HEK293 (cell line): ENCODE measurements around the gene LUC7L.
A peak's percentile ranks its signal among the peaks of the same experiment; 100 is the strongest.
"Not testable (repeated sequence)": the region's sequence is repeated elsewhere in the genome, so short reads cannot be mapped to it uniquely, and the experiment has no call there.

Source experiments
- CTCF ChIA-PET: fragments of 350-600 bp; formaldehyde crosslinking; extraction: SDS; loops from one replicate; lab custom pipeline; 2021; ENCODE audit warnings: antibody characterized with exemption; lab: Yijun Ruan, JAX
- POLR2A ChIA-PET: fragments of 300-600 bp; formaldehyde crosslinking; extraction: SDS; loops from one replicate; lab custom pipeline; 2020; ENCODE audit warnings: antibody characterized with exemption, inconsistent platforms; lab: Yijun Ruan, JAX
- H3K27ac ChIP-seq: fragments of 200-500 bp; sonication (Bioruptor generic); 2 replicates; pipeline ENCODE4 v1.5.1; 2014; ENCODE audit warnings: low read depth, low read length, control low read depth, inconsistent platforms; ENCODE audit errors: extremely low read depth
- H3K36me3 ChIP-seq, 2 experiments: fragments of 200-500 bp in 1 of 2; sonication (Bioruptor generic) in 1 of 2; 1 replicate in 1 of 2; 2 replicates in 1 of 2; pipeline ENCODE4 v1.5.1; 2014 to 2017; ENCODE audit warnings: inconsistent platforms in 2 of 2, low read length in 2 of 2; ENCODE audit not compliant: control insufficient read depth in 2 of 2, insufficient read depth in 1 of 2
- H3K4me1 ChIP-seq: fragments of 200-500 bp; sonication (Bioruptor generic); 2 replicates; pipeline ENCODE4 v1.5.1; 2014; ENCODE audit warnings: mild to moderate bottlenecking, low read length, inconsistent platforms; ENCODE audit not compliant: control insufficient read depth, insufficient read depth
- H3K4me3 ChIP-seq: 2 replicates; pipeline ENCODE4 v1.5.1; 2011; ENCODE audit warnings: low read depth, mild to moderate bottlenecking, control low read depth, low read length, moderate library complexity
- H3K9me3 ChIP-seq: fragments of 200-500 bp; sonication (Bioruptor generic); 2 replicates; pipeline ENCODE4 v1.5.1; 2014; ENCODE audit warnings: low read depth, low read length, inconsistent platforms; ENCODE audit not compliant: control insufficient read depth, insufficient read depth
- RBAK ChIP-seq: fragments of 450-650 bp; formaldehyde crosslinking; IDR thresholded peaks from 2 replicates; pipeline ENCODE4 v1.5.1; 2016; ENCODE audit warnings: missing biosample characterization, missing genetic modification characterization
- SP7 ChIP-seq: fragments of 450-650 bp; formaldehyde crosslinking; IDR thresholded peaks from 2 replicates; pipeline ENCODE4 v1.5.1; 2016; ENCODE audit warnings: missing biosample characterization, missing genetic modification characterization
- ZBTB7A ChIP-seq: fragments of 450-650 bp; formaldehyde crosslinking; IDR thresholded peaks from 2 replicates; pipeline ENCODE4 v1.5.1; 2016; ENCODE audit warnings: low read depth, missing biosample characterization, missing genetic modification characterization
- ZNF571 ChIP-seq: fragments of 450-650 bp; formaldehyde crosslinking; IDR thresholded peaks from 2 replicates; pipeline ENCODE4 v1.5.0; 2017; ENCODE audit warnings: missing biosample characterization, missing genetic modification characterization
- TF ChIP-seq, protein P1 (sequence below): fragments of 450-650 bp; formaldehyde crosslinking; conservative IDR thresholded peaks from 2 replicates; pipeline ENCODE4 v1.5.1; 2016; ENCODE audit warnings: low read depth, missing biosample characterization, missing genetic modification characterization
- TF ChIP-seq, protein P2 (sequence below): fragments of 450-650 bp; formaldehyde crosslinking; IDR thresholded peaks from 2 replicates; pipeline ENCODE4 v1.5.1; 2016; ENCODE audit warnings: missing biosample characterization, missing genetic modification characterization
- TF ChIP-seq, protein P3 (sequence below): fragments of 450-650 bp; formaldehyde crosslinking; IDR thresholded peaks from 2 replicates; pipeline ENCODE4 v1.5.1; 2016; ENCODE audit warnings: missing biosample characterization, missing genetic modification characterization
- TF ChIP-seq, protein P4 (sequence below): fragments of 450-650 bp; formaldehyde crosslinking; IDR thresholded peaks from 2 replicates; pipeline ENCODE4 v1.5.1; 2016; ENCODE audit warnings: missing biosample characterization, missing genetic modification characterization
- TF ChIP-seq, protein P5 (sequence below): fragments of 450-650 bp; formaldehyde crosslinking; IDR thresholded peaks from 2 replicates; pipeline ENCODE4 v1.5.1; 2017; ENCODE audit warnings: missing biosample characterization, mild to moderate bottlenecking, missing genetic modification characterization, moderate library complexity

LUC7L gene

GRCh38 chr16:153129-153521 lies 76.1 kb downstream of the LUC7L start:
- H3K27ac ChIP-seq, H3K4me3 ChIP-seq, H3K9me3 ChIP-seq, POLR2A ChIA-PET, H3K4me1 ChIP-seq, H3K36me3 ChIP-seq: not testable (repeated sequence)
- CTCF ChIA-PET: interaction anchor here (0.7 kb wide), 1 partner anchor 183 kb away, joined by 3 read pairs; no protein-coding TSS in a partner anchor
- TF ChIP-seq, protein P1, sequence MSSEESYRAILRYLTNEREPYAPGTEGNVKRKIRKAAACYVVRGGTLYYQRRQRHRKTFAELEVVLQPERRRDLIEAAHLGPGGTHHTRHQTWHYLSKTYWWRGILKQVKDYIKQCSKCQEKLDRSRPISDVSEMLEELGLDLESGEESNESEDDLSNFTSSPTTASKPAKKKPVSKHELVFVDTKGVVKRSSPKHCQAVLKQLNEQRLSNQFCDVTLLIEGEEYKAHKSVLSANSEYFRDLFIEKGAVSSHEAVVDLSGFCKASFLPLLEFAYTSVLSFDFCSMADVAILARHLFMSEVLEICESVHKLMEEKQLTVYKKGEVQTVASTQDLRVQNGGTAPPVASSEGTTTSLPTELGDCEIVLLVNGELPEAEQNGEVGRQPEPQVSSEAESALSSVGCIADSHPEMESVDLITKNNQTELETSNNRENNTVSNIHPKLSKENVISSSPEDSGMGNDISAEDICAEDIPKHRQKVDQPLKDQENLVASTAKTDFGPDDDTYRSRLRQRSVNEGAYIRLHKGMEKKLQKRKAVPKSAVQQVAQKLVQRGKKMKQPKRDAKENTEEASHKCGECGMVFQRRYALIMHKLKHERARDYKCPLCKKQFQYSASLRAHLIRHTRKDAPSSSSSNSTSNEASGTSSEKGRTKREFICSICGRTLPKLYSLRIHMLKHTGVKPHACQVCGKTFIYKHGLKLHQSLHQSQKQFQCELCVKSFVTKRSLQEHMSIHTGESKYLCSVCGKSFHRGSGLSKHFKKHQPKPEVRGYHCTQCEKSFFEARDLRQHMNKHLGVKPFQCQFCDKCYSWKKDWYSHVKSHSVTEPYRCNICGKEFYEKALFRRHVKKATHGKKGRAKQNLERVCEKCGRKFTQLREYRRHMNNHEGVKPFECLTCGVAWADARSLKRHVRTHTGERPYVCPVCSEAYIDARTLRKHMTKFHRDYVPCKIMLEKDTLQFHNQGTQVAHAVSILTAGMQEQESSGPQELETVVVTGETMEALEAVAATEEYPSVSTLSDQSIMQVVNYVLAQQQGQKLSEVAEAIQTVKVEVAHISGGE (tag by site-specific recombination): 0 out of 2 replicates have a peak, but pooled peaks have one; percentile 40

DNA sequence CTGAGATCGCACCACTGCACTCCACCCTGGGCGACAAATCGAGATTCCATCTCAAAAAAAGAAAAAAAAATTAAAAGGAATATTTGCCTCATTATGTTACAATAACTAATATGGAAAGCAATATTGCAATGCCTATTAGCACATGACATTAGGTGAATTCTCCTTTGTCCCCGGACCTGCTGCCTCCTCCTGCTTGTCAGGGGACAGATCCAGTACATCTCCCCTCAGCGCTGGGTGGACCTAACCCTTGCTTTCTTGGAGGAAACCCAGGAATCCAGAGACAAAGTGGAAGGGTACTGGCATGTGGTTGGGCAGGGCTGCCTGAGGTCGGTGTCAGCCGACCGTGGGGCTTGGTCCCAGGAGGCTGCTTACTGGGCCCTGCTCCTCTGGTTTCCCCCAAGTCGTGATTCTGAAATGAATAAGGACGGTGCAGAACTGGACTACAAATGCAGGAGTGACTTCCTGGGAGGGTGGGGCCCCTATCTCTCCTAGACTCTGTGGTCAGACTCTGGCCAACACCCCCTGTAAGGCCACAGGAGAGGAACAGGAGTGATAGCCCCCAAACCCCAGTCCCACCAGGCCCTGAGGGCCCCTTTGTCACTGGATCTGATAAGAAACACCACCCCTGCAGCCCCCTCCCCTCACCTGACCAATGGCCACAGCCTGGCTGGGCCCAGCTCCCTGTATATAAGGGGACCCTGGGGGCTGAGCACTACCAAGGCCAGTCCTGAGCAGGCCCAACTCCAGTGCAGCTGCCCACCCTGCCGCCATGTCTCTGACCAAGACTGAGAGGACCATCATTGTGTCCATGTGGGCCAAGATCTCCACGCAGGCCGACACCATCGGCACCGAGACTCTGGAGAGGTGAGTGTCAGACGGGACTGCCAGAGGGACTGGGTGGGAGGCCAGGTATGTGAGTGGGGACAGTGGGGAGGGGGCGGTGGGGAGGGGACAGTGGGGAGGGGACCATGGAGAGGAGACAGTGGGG lies 76.8 kb downstream of the LUC7L start, which contains the start of gene HBZ:
Gene HBZ (plus strand): TSS at position 504 of the 988 bp plus-strand sequence. CDS start 266 bp downstream, at position 770.
- Histone ChIP-seq H3K36me3 (no peaks in the 10 kb centered on the region), H3K9me3 (no peaks in the 10 kb centered on the region), H3K4me3 (no peak within 1 kb of the TSS), H3K27ac (no peak within 1 kb of the TSS), H3K4me1 (peaks cover 4% of the 10 kb centered on the region; the same call in 1 of the 2 replicates)
- TF ChIP-seq SP7: no peak
- TF ChIP-seq, protein P2, sequence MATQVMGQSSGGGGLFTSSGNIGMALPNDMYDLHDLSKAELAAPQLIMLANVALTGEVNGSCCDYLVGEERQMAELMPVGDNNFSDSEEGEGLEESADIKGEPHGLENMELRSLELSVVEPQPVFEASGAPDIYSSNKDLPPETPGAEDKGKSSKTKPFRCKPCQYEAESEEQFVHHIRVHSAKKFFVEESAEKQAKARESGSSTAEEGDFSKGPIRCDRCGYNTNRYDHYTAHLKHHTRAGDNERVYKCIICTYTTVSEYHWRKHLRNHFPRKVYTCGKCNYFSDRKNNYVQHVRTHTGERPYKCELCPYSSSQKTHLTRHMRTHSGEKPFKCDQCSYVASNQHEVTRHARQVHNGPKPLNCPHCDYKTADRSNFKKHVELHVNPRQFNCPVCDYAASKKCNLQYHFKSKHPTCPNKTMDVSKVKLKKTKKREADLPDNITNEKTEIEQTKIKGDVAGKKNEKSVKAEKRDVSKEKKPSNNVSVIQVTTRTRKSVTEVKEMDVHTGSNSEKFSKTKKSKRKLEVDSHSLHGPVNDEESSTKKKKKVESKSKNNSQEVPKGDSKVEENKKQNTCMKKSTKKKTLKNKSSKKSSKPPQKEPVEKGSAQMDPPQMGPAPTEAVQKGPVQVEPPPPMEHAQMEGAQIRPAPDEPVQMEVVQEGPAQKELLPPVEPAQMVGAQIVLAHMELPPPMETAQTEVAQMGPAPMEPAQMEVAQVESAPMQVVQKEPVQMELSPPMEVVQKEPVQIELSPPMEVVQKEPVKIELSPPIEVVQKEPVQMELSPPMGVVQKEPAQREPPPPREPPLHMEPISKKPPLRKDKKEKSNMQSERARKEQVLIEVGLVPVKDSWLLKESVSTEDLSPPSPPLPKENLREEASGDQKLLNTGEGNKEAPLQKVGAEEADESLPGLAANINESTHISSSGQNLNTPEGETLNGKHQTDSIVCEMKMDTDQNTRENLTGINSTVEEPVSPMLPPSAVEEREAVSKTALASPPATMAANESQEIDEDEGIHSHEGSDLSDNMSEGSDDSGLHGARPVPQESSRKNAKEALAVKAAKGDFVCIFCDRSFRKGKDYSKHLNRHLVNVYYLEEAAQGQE (tag by site-specific recombination): no peak
- no peak for TF ChIP-seq RBAK
- TF ChIP-seq, protein P3, sequence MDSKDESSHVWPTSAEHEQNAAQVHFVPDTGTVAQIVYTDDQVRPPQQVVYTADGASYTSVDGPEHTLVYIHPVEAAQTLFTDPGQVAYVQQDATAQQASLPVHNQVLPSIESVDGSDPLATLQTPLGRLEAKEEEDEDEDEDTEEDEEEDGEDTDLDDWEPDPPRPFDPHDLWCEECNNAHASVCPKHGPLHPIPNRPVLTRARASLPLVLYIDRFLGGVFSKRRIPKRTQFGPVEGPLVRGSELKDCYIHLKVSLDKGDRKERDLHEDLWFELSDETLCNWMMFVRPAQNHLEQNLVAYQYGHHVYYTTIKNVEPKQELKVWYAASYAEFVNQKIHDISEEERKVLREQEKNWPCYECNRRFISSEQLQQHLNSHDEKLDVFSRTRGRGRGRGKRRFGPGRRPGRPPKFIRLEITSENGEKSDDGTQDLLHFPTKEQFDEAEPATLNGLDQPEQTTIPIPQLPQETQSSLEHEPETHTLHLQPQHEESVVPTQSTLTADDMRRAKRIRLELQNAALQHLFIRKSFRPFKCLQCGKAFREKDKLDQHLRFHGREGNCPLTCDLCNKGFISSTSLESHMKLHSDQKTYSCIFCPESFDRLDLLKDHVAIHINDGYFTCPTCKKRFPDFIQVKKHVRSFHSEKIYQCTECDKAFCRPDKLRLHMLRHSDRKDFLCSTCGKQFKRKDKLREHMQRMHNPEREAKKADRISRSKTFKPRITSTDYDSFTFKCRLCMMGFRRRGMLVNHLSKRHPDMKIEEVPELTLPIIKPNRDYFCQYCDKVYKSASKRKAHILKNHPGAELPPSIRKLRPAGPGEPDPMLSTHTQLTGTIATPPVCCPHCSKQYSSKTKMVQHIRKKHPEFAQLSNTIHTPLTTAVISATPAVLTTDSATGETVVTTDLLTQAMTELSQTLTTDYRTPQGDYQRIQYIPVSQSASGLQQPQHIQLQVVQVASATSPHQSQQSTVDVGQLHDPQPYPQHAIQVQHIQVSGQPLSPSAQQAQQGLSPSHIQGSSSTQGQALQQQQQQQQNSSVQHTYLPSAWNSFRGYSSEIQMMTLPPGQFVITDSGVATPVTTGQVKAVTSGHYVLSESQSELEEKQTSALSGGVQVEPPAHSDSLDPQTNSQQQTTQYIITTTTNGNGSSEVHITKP: peak; percentile 38; the same call in 1 of the 2 replicates
- TF ChIP-seq ZBTB7A: no peak
- TF ChIP-seq, protein P4, sequence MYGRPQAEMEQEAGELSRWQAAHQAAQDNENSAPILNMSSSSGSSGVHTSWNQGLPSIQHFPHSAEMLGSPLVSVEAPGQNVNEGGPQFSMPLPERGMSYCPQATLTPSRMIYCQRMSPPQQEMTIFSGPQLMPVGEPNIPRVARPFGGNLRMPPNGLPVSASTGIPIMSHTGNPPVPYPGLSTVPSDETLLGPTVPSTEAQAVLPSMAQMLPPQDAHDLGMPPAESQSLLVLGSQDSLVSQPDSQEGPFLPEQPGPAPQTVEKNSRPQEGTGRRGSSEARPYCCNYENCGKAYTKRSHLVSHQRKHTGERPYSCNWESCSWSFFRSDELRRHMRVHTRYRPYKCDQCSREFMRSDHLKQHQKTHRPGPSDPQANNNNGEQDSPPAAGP (tag by site-specific recombination): no peak
- TF ChIP-seq, protein P5, sequence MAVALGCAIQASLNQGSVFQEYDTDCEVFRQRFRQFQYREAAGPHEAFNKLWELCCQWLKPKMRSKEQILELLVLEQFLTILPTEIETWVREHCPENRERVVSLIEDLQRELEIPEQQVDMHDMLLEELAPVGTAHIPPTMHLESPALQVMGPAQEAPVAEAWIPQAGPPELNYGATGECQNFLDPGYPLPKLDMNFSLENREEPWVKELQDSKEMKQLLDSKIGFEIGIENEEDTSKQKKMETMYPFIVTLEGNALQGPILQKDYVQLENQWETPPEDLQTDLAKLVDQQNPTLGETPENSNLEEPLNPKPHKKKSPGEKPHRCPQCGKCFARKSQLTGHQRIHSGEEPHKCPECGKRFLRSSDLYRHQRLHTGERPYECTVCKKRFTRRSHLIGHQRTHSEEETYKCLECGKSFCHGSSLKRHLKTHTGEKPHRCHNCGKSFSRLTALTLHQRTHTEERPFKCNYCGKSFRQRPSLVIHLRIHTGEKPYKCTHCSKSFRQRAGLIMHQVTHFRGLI (tag by site-specific recombination): peak; percentile 81
- no peak for TF ChIP-seq ZNF571 (tag by site-specific recombination)
- ChIA-PET POLR2A (no interaction called here), CTCF (interaction anchor here (0.7 kb wide), 1 partner anchor 183 kb away, joined by 3 read pairs; no protein-coding TSS in a partner anchor)
